Smooth muscle cell (in vitro differentiated cells): Measurements from ENCODE around the gene CYP2B6. TPM values are rescaled to one million over a fixed set of nuclear protein-coding genes. Genes with fewer than 3 reads are reported as not detected.
"Not testable (repeated sequence)": the region's sequence is repeated elsewhere in the genome, so short reads cannot be mapped to it uniquely, and the experiment has no call there.

Experiments used
- DNase-seq: peaks from one replicate; lab custom pipeline; 2025; ENCODE audit not compliant: unreplicated experiment; lab: John Stamatoyannopoulos, UW
- H2AFZ ChIP-seq: fragments of 200-600 bp; sonication (generic); 2 replicates; pipeline ENCODE4 v1.6.0; 2016; ENCODE audit warnings: antibody characterized with exemption, low read depth, mild to moderate bottlenecking
- H3F3A ChIP-seq: fragments of 200-600 bp; sonication (generic); 2 replicates; pipeline ENCODE4 v1.6.0; 2017; ENCODE audit warnings: antibody characterized with exemption, low read depth
- H3K27ac ChIP-seq: fragments of 200-600 bp; sonication (generic); 2 replicates; pipeline ENCODE4 v1.5.1; 2016; ENCODE audit warnings: low read depth, mild to moderate bottlenecking
- H3K27me3 ChIP-seq: fragments of 200-600 bp; sonication (generic); 2 replicates; pipeline ENCODE4 v1.6.1; 2016; ENCODE audit warnings: low read depth, mild to moderate bottlenecking
- H3K36me3 ChIP-seq: fragments of 200-600 bp; sonication (generic); 2 replicates; pipeline ENCODE4 v1.5.1; 2016; ENCODE audit warnings: low read depth
- H3K4me1 ChIP-seq: fragments of 200-600 bp; sonication (generic); 2 replicates; pipeline ENCODE4 v1.5.1; 2016; ENCODE audit warnings: low read depth
- H3K4me2 ChIP-seq: fragments of 200-600 bp; sonication (generic); 2 replicates; pipeline ENCODE4 v1.6.0; 2016; ENCODE audit warnings: mild to moderate bottlenecking
- H3K4me3 ChIP-seq: fragments of 200-600 bp; sonication (generic); 2 replicates; pipeline ENCODE4 v1.5.1; 2016; ENCODE audit warnings: mild to moderate bottlenecking
- H3K79me2 ChIP-seq: fragments of 200-600 bp; sonication (generic); 2 replicates; pipeline ENCODE4 v1.6.0; 2016; ENCODE audit warnings: low read depth, mild to moderate bottlenecking
- H3K9ac ChIP-seq: fragments of 200-600 bp; sonication (generic); 2 replicates; pipeline ENCODE4 v1.6.0; 2016; ENCODE audit warnings: low read depth
- H3K9me3 ChIP-seq: fragments of 200-600 bp; sonication (generic); replicated peaks from 2 replicates; pipeline ENCODE4 v1.5.1; 2016; ENCODE audit warnings: low read depth
- H4K20me1 ChIP-seq: fragments of 200-600 bp; sonication (generic); 2 replicates; pipeline ENCODE4 v1.6.0; 2016; ENCODE audit warnings: low read depth
- WGBS: methylation state at CpG from one replicate; pipeline ENCODE4 v1.1.7; 2016; ENCODE audit warnings: low lambda C conversion rate; 5-methylcytosine and 5-hydroxymethylcytosine counted together
- polyA plus RNA-seq: library from polyadenylated mRNA; unstranded; fragments of >200 nt; fragmentation: Nextera tagmentation; extraction: Ambion mirVana; gene quantifications from 2 replicates; pipeline ENCODE4 v1.2.1, GENCODE V29; 2016
- total RNA-seq: library from RNA; depleted of rRNA; stranded (reverse); fragments of >200 nt; gene quantifications from 2 replicates; pipeline ENCODE4 v1.2.3, GENCODE V29; 2014
- TF ChIP-seq, protein P1 (sequence below): fragments of 200-600 bp; sonication (generic); IDR thresholded peaks from 2 replicates; pipeline ENCODE4 v1.5.1; 2017; ENCODE audit warnings: borderline replicate concordance, mild to moderate bottlenecking, antibody characterized with exemption; ENCODE audit not compliant: insufficient read depth, poor library complexity, severe bottlenecking

The CYP2B6 gene
- total and polyA plus RNA-seq, 2 experiments from 2014 or later = not detected

DNA sequence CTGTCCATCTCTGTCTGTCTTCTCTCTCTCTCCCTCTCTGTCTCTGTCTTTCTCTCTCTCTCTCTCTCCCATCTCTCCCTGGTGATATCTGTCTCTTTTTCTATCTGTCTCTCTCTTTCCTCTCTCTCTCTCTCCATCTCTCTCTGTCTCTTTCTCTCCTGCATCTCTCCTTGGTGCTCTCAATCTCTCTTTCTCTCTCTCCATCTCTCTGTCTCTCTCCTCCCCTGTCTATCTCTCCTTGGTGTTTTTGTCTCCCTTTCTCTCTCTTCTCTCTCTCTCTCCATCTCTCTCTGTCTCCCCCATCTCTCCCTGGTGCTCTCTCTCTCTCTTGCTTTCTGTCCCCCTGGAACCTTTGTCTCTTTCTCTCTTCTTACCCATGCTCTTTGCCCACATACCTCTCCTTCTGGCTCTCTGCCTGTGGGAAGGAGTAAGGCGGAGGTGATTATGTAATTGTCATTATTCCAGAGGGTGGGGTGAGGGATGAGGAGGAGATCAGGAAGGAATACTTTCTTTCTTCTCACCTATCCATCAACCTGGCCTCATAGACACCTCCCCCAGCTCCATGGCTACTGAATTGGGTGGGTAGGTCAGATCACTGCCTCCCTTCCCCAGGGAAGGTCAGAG lies 30.9 kb upstream of the CYP2B6 start:
- Histone ChIP-seq H3K9ac (no peak overlapping the region), H3K9me3 (no peaks in the 10 kb centered on the region), H3K4me3 (no peak overlapping the region), H2AFZ (no peak overlapping the region), H3F3A (no peaks in the 10 kb centered on the region), H3K27ac (no peak overlapping the region), H3K27me3 (peaks cover 13% of the 10 kb centered on the region), H3K4me2 (no peak overlapping the region), H4K20me1 (no peaks in the 10 kb centered on the region), H3K36me3 (no peaks in the 10 kb centered on the region), H3K4me1 (no peaks in the 10 kb centered on the region), H3K79me2 (no peaks in the 10 kb centered on the region)
- no peak for DNase-seq
- WGBS = 83% methylated on average over 1 of the region's 1 CpG
- TF ChIP-seq, protein P1, sequence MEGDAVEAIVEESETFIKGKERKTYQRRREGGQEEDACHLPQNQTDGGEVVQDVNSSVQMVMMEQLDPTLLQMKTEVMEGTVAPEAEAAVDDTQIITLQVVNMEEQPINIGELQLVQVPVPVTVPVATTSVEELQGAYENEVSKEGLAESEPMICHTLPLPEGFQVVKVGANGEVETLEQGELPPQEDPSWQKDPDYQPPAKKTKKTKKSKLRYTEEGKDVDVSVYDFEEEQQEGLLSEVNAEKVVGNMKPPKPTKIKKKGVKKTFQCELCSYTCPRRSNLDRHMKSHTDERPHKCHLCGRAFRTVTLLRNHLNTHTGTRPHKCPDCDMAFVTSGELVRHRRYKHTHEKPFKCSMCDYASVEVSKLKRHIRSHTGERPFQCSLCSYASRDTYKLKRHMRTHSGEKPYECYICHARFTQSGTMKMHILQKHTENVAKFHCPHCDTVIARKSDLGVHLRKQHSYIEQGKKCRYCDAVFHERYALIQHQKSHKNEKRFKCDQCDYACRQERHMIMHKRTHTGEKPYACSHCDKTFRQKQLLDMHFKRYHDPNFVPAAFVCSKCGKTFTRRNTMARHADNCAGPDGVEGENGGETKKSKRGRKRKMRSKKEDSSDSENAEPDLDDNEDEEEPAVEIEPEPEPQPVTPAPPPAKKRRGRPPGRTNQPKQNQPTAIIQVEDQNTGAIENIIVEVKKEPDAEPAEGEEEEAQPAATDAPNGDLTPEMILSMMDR = no peak

DNA sequence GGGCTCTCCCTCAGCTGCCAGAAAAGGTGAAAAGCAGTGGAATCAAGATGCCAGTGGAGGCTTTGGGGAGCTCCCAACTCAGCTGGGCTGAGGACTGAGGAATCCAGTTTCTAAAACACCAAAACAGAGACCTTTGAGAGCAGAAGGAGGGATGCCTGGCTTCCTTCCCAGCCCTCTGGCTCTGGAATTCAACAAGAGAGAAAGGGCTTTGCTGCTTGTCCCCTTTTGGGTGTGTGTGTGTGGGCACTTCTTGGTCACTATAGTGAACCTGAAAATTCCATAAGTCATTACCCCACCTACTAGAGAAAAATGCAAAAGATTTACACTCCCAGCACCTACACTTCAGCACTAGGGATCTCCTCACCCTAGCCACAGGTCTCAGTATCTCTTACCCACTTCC lies 30.3 kb upstream of the CYP2B6 start:
- no peak overlapping the region for H2AFZ ChIP-seq
- H3K27ac ChIP-seq = no peak overlapping the region
- no peak for DNase-seq
- H3K36me3 ChIP-seq = no peaks in the 10 kb centered on the region
- H3K9me3 ChIP-seq = no peaks in the 10 kb centered on the region
- no peaks in the 10 kb centered on the region for H3K79me2 ChIP-seq
- H3K27me3 ChIP-seq = peaks cover 13% of the 10 kb centered on the region
- no peak overlapping the region for H3K4me3 ChIP-seq
- H4K20me1 ChIP-seq = no peaks in the 10 kb centered on the region
- H3F3A ChIP-seq = no peaks in the 10 kb centered on the region
- TF ChIP-seq, protein P1 = no peak
- H3K9ac ChIP-seq = no peak overlapping the region
- no peak overlapping the region for H3K4me2 ChIP-seq
- H3K4me1 ChIP-seq = no peaks in the 10 kb centered on the region

DNA sequence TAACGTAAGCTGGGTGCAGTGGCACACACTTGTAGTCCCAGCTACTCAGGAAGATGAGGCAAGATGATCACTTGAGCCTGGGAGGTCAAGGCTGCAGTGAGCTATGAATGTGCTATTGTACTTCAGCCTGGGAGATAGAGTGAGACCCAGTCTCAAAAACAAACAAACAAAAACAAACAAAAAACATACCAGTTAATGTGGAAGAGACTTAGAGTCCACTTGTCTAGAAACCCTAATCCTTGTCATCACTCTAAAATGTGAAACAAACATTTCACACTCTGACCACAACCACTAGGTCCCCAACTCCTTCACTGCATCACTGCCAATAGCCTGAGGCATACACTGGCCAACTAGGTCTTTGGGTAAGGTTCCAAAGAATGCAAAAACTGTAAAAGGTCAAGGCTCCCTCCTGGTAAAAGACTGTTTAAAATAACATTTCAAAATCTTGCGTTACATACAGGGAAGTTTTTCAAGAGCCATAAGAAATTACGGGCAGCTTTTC lies 28.6 kb upstream of the CYP2B6 start:
- Histone ChIP-seq H3K36me3 (no peaks in the 10 kb centered on the region), H3K9ac (no peak overlapping the region), H3K9me3 (no peaks in the 10 kb centered on the region), H3F3A (no peaks in the 10 kb centered on the region), H3K27me3 (peaks cover 13% of the 10 kb centered on the region), H3K4me3 (no peak overlapping the region), H3K4me1 (no peaks in the 10 kb centered on the region), H4K20me1 (no peaks in the 10 kb centered on the region), H3K79me2 (no peaks in the 10 kb centered on the region), H3K4me2 (no peak overlapping the region), H2AFZ (no peak overlapping the region), H3K27ac (no peak overlapping the region)
- WGBS = 80% methylated on average over 3 of the region's 3 CpGs
- DNase-seq = no peak
- TF ChIP-seq, protein P1 = no peak

DNA sequence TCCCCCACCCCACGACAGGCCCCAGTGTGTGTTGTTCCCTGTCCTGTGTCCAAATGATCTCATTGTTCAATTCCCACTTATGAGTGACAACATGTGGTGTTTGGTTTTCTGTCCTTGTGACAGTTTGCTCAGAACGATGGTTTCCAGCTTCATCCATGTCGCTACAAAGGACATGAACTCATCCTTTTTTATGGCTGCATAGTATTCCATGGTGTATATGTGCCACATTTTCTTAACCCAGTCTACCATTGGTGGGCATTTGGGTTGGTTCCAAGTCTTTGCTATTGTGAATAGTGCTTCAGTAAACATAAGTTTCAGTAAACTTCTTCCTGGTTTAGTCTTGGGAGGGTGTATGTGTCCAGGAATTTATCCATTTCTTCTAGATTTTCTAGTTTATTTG lies 26.7 kb upstream of the CYP2B6 start:
- not testable (repeated sequence) for H3K4me3 ChIP-seq, H3K9me3 ChIP-seq, H3K79me2 ChIP-seq, H3F3A ChIP-seq, H3K4me1 ChIP-seq, H4K20me1 ChIP-seq, H3K9ac ChIP-seq, H3K4me2 ChIP-seq, DNase-seq, H2AFZ ChIP-seq, H3K36me3 ChIP-seq, H3K27ac ChIP-seq
- H3K27me3 ChIP-seq = peaks cover 13% of the 10 kb centered on the region
- WGBS = 95% methylated on average over 3 of the region's 3 CpGs

DNA sequence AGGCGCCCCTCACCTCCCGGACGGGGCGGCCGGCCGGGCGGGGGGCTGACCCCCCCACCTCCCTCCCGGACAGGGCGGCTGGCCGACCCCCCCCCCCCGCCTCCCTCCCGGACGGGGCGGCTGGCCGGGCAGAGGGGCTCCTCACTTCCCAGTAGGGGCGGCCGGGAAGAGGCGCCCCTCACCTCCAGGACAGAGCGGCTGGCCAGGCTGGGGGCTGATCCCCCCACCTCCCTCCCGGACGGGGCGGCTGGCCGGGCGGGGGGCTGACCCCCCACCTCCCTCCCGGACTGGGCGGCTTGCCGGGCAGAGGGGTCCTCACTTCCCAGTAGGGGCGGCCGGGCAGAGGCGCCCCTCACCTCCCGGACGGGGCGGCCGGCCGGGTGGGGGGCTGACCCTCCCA lies 25.7 kb upstream of the CYP2B6 start:
- not testable (repeated sequence) for H4K20me1 ChIP-seq, H3K27me3 ChIP-seq, DNase-seq, H3K4me3 ChIP-seq, H3K36me3 ChIP-seq, H3K4me2 ChIP-seq, H3K27ac ChIP-seq, H3K9ac ChIP-seq, H3K4me1 ChIP-seq, H2AFZ ChIP-seq, H3K79me2 ChIP-seq, H3K9me3 ChIP-seq, H3F3A ChIP-seq
- no CpG with 5 or more reads among the region's 35 CpGs for WGBS

DNA sequence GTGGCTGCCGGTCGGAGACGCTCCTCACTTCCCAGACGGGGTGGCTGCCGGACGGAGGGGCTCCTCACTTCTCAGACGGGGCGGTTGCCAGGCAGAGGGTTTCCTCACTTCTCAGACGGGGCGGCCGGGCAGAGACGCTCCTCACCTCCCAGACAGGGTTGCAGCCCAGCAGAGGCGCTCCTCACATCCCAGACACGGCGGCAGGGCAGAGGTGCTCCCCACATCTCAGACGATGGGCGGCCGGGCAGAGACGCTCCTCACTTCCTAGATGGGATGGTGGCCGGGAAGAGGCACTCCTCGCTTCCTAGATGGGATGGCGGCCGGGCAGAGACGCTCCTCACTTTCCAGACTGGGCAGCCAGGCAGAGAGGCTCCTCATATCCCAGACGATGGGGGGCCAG lies 24.5 kb upstream of the CYP2B6 start:
- WGBS = 97% methylated on average over 10 of the region's 25 CpGs
- H3K36me3 ChIP-seq, DNase-seq, H3K79me2 ChIP-seq, H3K4me3 ChIP-seq, H4K20me1 ChIP-seq, H3F3A ChIP-seq, H3K27ac ChIP-seq, H2AFZ ChIP-seq, H3K4me2 ChIP-seq, H3K9me3 ChIP-seq, H3K9ac ChIP-seq, H3K27me3 ChIP-seq, H3K4me1 ChIP-seq: not testable (repeated sequence)
